ENCODE measurements around the gene KLK12.

The KLK12 gene

DNA sequence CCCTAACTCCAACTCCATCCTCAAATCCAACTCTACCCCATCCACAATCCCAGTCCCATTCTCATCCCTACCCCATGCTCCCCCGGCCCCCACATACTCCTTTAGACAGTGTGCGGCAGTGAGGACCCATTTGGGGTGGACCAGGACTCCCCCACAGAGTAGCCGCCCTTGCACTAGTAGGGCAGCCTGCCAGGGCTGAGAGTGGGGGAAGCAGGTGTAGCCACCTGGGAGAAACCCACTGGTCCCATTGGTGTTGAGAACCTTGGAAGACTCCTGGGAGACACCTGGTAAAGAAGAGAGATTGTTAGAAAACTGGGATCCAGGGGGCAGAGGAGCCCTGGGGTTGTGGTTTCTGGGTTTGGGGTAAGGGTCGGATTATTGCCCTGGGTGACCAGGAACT is 25.5 kb upstream of the KLK12 start:
- Histone ChIP-seq H3K27ac (ENCODE audit: low read depth, low read length) (no peak overlapping the region), H3K9me3 (ENCODE audit: control insufficient read depth in 5 of 5, low read length in 5 of 5) (no peaks in the 10 kb centered on the region), H3K27me3 (ENCODE audit: control insufficient read depth in 5 of 5, insufficient read depth in 4 of 5, low read length in 5 of 5) (peaks cover 0 to 27% (median 13%) of the 10 kb centered on the region in 5 donors), H3K36me3 (ENCODE audit: control insufficient read depth in 5 of 5, insufficient read depth in 5 of 5, low read length in 5 of 5) (no peaks in the 10 kb centered on the region), H3K4me3 (ENCODE audit: low read depth in 1 of 5, low read length in 5 of 5) (no peak overlapping the region), H3K9ac (ENCODE audit: low read length in 5 of 5) (no peak overlapping the region), H3K4me1 (ENCODE audit: control insufficient read depth in 5 of 5, insufficient read depth in 5 of 5, low read length in 5 of 5) (peaks cover 0 to 6% (median 0%) of the 10 kb centered on the region in 5 donors)

- Histone ChIP-seq H3K27ac (ENCODE audit: low read depth, low read length) (no peak overlapping the region), H3K4me1 (ENCODE audit: control insufficient read depth in 5 of 5, insufficient read depth in 5 of 5, low read length in 5 of 5) (peaks cover 0 to 2% (median 0%) of the 10 kb centered on the region in 5 donors), H3K36me3 (ENCODE audit: control insufficient read depth in 5 of 5, insufficient read depth in 5 of 5, low read length in 5 of 5) (no peaks in the 10 kb centered on the region), H3K9me3 (ENCODE audit: control insufficient read depth in 5 of 5, low read length in 5 of 5) (no peaks in the 10 kb centered on the region), H3K9ac (ENCODE audit: low read length in 5 of 5) (no peak overlapping the region), H3K4me3 (ENCODE audit: low read depth in 1 of 5, low read length in 5 of 5) (no peak overlapping the region), H3K27me3 (ENCODE audit: control insufficient read depth in 5 of 5, insufficient read depth in 4 of 5, low read length in 5 of 5) (peaks cover 0 to 26% (median 10%) of the 10 kb centered on the region in 5 donors)
These were observed 24.9 kb upstream of the KLK12 start for GRCh38 chr19:51059715-51060114.

DNA sequence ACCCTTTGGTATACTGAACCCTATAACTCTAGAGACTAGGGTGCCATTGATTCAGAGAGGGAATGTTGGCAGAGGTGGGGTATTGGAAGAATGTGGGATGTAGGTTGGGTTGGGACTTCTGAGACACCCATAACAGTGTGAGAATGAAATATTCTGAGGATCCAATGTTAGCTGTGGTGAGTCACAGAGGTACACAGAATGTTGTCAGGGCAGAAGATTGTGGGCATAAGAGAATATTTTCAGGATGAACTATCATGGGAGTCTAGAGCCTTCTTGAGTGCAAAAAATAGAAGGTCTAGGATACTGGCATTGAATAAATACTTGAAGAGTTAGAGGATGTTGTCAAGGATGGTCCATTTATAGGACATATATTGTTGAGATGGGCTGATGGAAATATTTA is 21.1 kb upstream of the KLK12 start:
- no peak overlapping the region for H3K4me3 ChIP-seq (ENCODE audit: low read depth in 1 of 5, low read length in 5 of 5)
- no peaks in the 10 kb centered on the region for H3K36me3 ChIP-seq (ENCODE audit: control insufficient read depth in 5 of 5, insufficient read depth in 5 of 5, low read length in 5 of 5)
- H3K9me3 ChIP-seq (ENCODE audit: control insufficient read depth in 5 of 5, low read length in 5 of 5): no peaks in the 10 kb centered on the region
- H3K27me3 ChIP-seq (ENCODE audit: control insufficient read depth in 5 of 5, insufficient read depth in 4 of 5, low read length in 5 of 5): peaks cover 4 to 29% (median 15%) of the 10 kb centered on the region in 5 donors
- H3K27ac ChIP-seq (ENCODE audit: low read depth, low read length): no peak overlapping the region
- no peaks in the 10 kb centered on the region for H3K4me1 ChIP-seq (ENCODE audit: control insufficient read depth in 5 of 5, insufficient read depth in 5 of 5, low read length in 5 of 5)
- H3K9ac ChIP-seq (ENCODE audit: low read length in 5 of 5): no peak overlapping the region

DNA sequence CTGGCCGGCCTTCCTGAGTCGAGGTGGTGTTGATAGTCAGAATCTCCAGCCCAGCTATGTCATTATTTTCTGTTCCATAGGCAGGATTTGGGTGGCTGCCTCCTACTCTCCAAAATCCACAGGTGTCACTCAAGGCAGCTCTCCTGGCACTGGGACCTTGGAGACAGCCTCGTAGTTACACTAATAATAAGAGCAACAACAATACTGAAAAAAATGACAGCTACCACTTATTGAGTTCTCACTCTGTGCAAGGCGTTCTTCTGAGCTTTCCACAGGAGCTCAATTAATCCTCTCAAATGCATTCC is 12.2 kb upstream of the KLK12 start:
- H3K27me3 ChIP-seq (ENCODE audit: control insufficient read depth in 5 of 5, insufficient read depth in 4 of 5, low read length in 5 of 5): peaks cover 0 to under 1% (median 0%) of the 10 kb centered on the region in 5 donors
- no peaks in the 10 kb centered on the region for H3K36me3 ChIP-seq (ENCODE audit: control insufficient read depth in 5 of 5, insufficient read depth in 5 of 5, low read length in 5 of 5)
- H3K9ac ChIP-seq (ENCODE audit: low read length in 5 of 5): no peak overlapping the region
- H3K4me3 ChIP-seq (ENCODE audit: low read depth in 1 of 5, low read length in 5 of 5): no peak overlapping the region
- peaks cover 0 to 7% (median 0%) of the 10 kb centered on the region in 5 donors for H3K9me3 ChIP-seq (ENCODE audit: control insufficient read depth in 5 of 5, low read length in 5 of 5)
- H3K27ac ChIP-seq (ENCODE audit: low read depth, low read length): no peak overlapping the region
- peaks cover 0 to 3% (median 0%) of the 10 kb centered on the region in 5 donors for H3K4me1 ChIP-seq (ENCODE audit: control insufficient read depth in 5 of 5, insufficient read depth in 5 of 5, low read length in 5 of 5)

DNA sequence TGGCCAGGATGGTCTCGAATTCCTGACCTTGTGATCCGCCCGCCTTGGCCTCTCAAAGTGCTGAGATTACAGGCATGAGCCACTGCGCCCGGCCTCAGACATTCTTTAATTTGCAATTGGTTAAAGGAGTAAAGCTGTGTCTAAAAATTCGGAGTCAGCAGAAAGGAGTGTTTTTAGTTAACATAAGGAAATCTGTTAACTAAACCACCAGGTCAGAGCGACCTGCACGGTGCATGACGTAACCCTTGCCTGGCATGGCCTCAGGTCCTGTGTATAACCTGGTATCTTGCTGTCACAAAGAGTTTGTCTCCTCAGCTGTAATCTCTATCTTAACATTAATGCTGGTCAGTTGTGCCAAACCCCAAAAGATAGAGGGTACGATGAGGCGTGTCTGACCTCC is 9.5 kb upstream of the KLK12 start:
- Histone ChIP-seq H3K9ac (ENCODE audit: low read length in 5 of 5) (no peak overlapping the region), H3K36me3 (ENCODE audit: control insufficient read depth in 5 of 5, insufficient read depth in 5 of 5, low read length in 5 of 5) (no peaks in the 10 kb centered on the region), H3K9me3 (ENCODE audit: control insufficient read depth in 5 of 5, low read length in 5 of 5) (peaks cover 0 to 2% (median 0%) of the 10 kb centered on the region in 5 donors), H3K4me3 (ENCODE audit: low read depth in 1 of 5, low read length in 5 of 5) (no peak overlapping the region), H3K27ac (ENCODE audit: low read depth, low read length) (no peak overlapping the region), H3K4me1 (ENCODE audit: control insufficient read depth in 5 of 5, insufficient read depth in 5 of 5, low read length in 5 of 5) (peaks cover 0 to 3% (median 0%) of the 10 kb centered on the region in 5 donors), H3K27me3 (ENCODE audit: control insufficient read depth in 5 of 5, insufficient read depth in 4 of 5, low read length in 5 of 5) (no peaks in the 10 kb centered on the region)

- H3K9ac ChIP-seq (ENCODE audit: low read length in 5 of 5): no peak overlapping the region
- peaks cover 0 to 3% (median 0%) of the 10 kb centered on the region in 5 donors for H3K4me1 ChIP-seq (ENCODE audit: control insufficient read depth in 5 of 5, insufficient read depth in 5 of 5, low read length in 5 of 5)
- H3K9me3 ChIP-seq (ENCODE audit: control insufficient read depth in 5 of 5, low read length in 5 of 5): no peaks in the 10 kb centered on the region
- no peaks in the 10 kb centered on the region for H3K27me3 ChIP-seq (ENCODE audit: control insufficient read depth in 5 of 5, insufficient read depth in 4 of 5, low read length in 5 of 5)
- H3K27ac ChIP-seq (ENCODE audit: low read depth, low read length): no peak overlapping the region
- no peaks in the 10 kb centered on the region for H3K36me3 ChIP-seq (ENCODE audit: control insufficient read depth in 5 of 5, insufficient read depth in 5 of 5, low read length in 5 of 5)
- H3K4me3 ChIP-seq (ENCODE audit: low read depth in 1 of 5, low read length in 5 of 5): no peak overlapping the region
These were observed 8.7 kb upstream of the KLK12 start for GRCh38 chr19:51043497-51043896.

DNA sequence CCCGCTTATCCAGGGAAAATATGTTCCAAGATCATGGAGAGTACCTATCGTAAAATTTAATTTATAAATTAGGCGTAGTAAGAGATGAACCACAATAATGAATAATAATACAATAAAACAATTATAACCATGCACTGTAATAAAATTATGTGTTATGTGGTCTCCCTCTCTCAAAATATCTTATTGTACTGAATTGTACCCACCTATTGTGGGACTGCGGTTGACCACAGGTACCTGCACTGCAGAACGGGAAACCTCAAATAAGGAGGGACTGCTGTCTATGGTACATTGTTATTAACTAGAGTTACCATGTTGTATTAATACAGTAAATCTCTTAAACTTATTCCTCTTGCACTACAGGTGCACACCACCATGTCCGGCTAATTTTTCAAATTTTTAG is 5.3 kb upstream of the KLK12 start:
- H3K4me3 ChIP-seq (ENCODE audit: low read depth in 1 of 5, low read length in 5 of 5): no peak overlapping the region
- H3K27ac ChIP-seq (ENCODE audit: low read depth, low read length): no peak overlapping the region
- no peaks in the 10 kb centered on the region for H3K4me1 ChIP-seq (ENCODE audit: control insufficient read depth in 5 of 5, insufficient read depth in 5 of 5, low read length in 5 of 5)
- H3K27me3 ChIP-seq (ENCODE audit: control insufficient read depth in 5 of 5, insufficient read depth in 4 of 5, low read length in 5 of 5): peaks cover 0 to 2% (median 1%) of the 10 kb centered on the region in 5 donors
- no peaks in the 10 kb centered on the region for H3K36me3 ChIP-seq (ENCODE audit: control insufficient read depth in 5 of 5, insufficient read depth in 5 of 5, low read length in 5 of 5)
- no peaks in the 10 kb centered on the region for H3K9me3 ChIP-seq (ENCODE audit: control insufficient read depth in 5 of 5, low read length in 5 of 5)
- H3K9ac ChIP-seq (ENCODE audit: low read length in 5 of 5): no peak overlapping the region

GRCh38 chr19:51036519-51036918 is 1.7 kb upstream of the KLK12 start:
- peaks cover 0 to 17% (median 10%) of the 10 kb centered on the region in 5 donors for H3K27me3 ChIP-seq (ENCODE audit: control insufficient read depth in 5 of 5, insufficient read depth in 4 of 5, low read length in 5 of 5)
- H3K4me1 ChIP-seq (ENCODE audit: control insufficient read depth in 5 of 5, insufficient read depth in 5 of 5, low read length in 5 of 5): no peaks in the 10 kb centered on the region
- no peak overlapping the region for H3K27ac ChIP-seq (ENCODE audit: low read depth, low read length)
- no peak overlapping the region for H3K9ac ChIP-seq (ENCODE audit: low read length in 5 of 5)
- H3K36me3 ChIP-seq (ENCODE audit: control insufficient read depth in 5 of 5, insufficient read depth in 5 of 5, low read length in 5 of 5): no peaks in the 10 kb centered on the region
- H3K4me3 ChIP-seq (ENCODE audit: low read depth in 1 of 5, low read length in 5 of 5): no peak overlapping the region
- no peaks in the 10 kb centered on the region for H3K9me3 ChIP-seq (ENCODE audit: control insufficient read depth in 5 of 5, low read length in 5 of 5)

GRCh38 chr19:51031880-51032225 is 2.9 kb downstream of the KLK12 start:
- H3K27me3 ChIP-seq (ENCODE audit: control insufficient read depth in 5 of 5, insufficient read depth in 4 of 5, low read length in 5 of 5): peaks cover 14 to 36% (median 31%) of the 10 kb centered on the region in 5 donors
- no peaks in the 10 kb centered on the region for H3K36me3 ChIP-seq (ENCODE audit: control insufficient read depth in 5 of 5, insufficient read depth in 5 of 5, low read length in 5 of 5)
- no peak overlapping the region for H3K9ac ChIP-seq (ENCODE audit: low read length in 5 of 5)
- no peak overlapping the region for H3K4me3 ChIP-seq (ENCODE audit: low read depth in 1 of 5, low read length in 5 of 5)
- no peak overlapping the region for H3K27ac ChIP-seq (ENCODE audit: low read depth, low read length)
- H3K4me1 ChIP-seq (ENCODE audit: control insufficient read depth in 5 of 5, insufficient read depth in 5 of 5, low read length in 5 of 5): no peaks in the 10 kb centered on the region
- no peaks in the 10 kb centered on the region for H3K9me3 ChIP-seq (ENCODE audit: control insufficient read depth in 5 of 5, low read length in 5 of 5)

DNA sequence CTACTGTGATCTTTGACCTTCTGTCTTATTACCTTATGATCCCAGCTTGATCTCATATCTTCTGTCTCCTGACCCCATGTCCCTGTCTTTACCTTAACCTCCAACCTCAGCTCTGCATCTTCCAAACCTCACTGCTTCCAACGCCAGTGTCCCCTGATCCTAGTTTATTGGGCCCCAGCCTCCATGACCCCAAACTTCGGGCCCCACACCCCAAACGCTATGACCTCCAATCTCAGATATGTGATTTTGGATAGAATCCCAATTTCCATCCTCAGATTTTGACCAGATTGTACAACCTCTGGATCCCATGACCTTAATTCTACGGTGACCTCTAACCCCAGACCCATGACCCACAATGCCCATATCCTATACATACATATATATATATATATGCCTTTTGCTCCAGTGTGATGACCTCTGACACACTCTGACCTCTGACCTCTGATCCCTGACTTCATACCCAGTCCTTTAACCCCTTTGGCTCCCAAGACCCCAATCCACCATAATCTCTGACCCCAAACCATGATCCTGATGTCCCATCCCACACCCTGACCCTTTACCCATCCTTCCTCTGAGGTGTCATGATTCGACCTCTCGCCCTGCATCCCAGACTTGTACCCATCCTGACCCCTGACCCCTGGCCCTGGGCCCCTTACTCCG is 3.5 kb downstream of the KLK12 start:
- Histone ChIP-seq H3K9ac (ENCODE audit: low read length in 5 of 5) (no peak overlapping the region), H3K4me3 (ENCODE audit: low read depth in 1 of 5, low read length in 5 of 5) (no peak overlapping the region), H3K36me3 (ENCODE audit: control insufficient read depth in 5 of 5, insufficient read depth in 5 of 5, low read length in 5 of 5) (no peaks in the 10 kb centered on the region), H3K9me3 (ENCODE audit: control insufficient read depth in 5 of 5, low read length in 5 of 5) (no peaks in the 10 kb centered on the region), H3K4me1 (ENCODE audit: control insufficient read depth in 5 of 5, insufficient read depth in 5 of 5, low read length in 5 of 5) (no peaks in the 10 kb centered on the region), H3K27ac (ENCODE audit: low read depth, low read length) (no peak overlapping the region), H3K27me3 (ENCODE audit: control insufficient read depth in 5 of 5, insufficient read depth in 4 of 5, low read length in 5 of 5) (peaks cover 18 to 41% (median 35%) of the 10 kb centered on the region in 5 donors)

Data from subcutaneous abdominal adipose tissue (tissue), 5 donors.